Measurements from ENCODE around the gene THYN1.

- TF ChIP-seq CTCF (conservative IDR thresholded peaks at IDR 0.05; ENCODE audit: low read depth, low read length) (no peak), EZH2 (IDR thresholded peaks at IDR 0.05; ENCODE audit: low read length, unreplicated experiment) (no peak)
Observed at GRCh38 chr11:134228625-134229024, 24.5 kb downstream of the THYN1 start.

Data from PC-3 (cell line).